K562 (cell line): ENCODE measurements around the gene USH1G. TPM values are rescaled to one million over a fixed set of nuclear protein-coding genes. Genes with fewer than 3 reads are reported as not detected.

Source experiments
- CBX2 ChIP-seq: fragments of 200-600 bp; sonication (generic); IDR thresholded peaks from one replicate; pipeline ENCODE4 v1.6.1; 2012; ENCODE audit warnings: mild to moderate bottlenecking, low read length, inconsistent platforms; ENCODE audit not compliant: insufficient read depth, poor library complexity, severe bottlenecking
- CTCF ChIP-seq, 3 experiments: IDR thresholded peaks in 2 of 3; conservative IDR thresholded peaks in 1 of 3; 2 replicates each; pipeline ENCODE4 v1.5.1; 2011 to 2012; ENCODE audit warnings: low read length in 3 of 3, mild to moderate bottlenecking in 3 of 3, control low read depth in 2 of 3, improper control_type of control experiment in 1 of 3, inconsistent platforms in 1 of 3, low read depth in 1 of 3, mixed read lengths in 1 of 3, moderate library complexity in 1 of 3; ENCODE audit not compliant: insufficient read depth in 2 of 3
- EGR1 ChIP-seq: fragments of 450-650 bp; conservative IDR thresholded peaks from 2 replicates; pipeline ENCODE4 v1.6.1; 2017; ENCODE audit warnings: mild to moderate bottlenecking
- EHMT2 ChIP-seq: fragments of 450-650 bp; IDR thresholded peaks from 2 replicates; pipeline ENCODE4 v1.6.1; 2018; ENCODE audit warnings: antibody characterized with exemption
- ETV5 ChIP-seq: sonication (generic); formaldehyde crosslinking; IDR thresholded peaks from 2 replicates; pipeline ENCODE4 v1.4.0; 2020; ENCODE audit warnings: low read depth, mild to moderate bottlenecking, missing genetic modification reagents
- HLTF ChIP-seq: fragments of 450-650 bp; IDR thresholded peaks from 2 replicates; pipeline ENCODE4 v1.6.1; 2016
- LEF1 ChIP-seq: fragments of 450-650 bp; IDR thresholded peaks from 2 replicates; pipeline ENCODE4 v1.6.1; 2016; ENCODE audit warnings: mild to moderate bottlenecking
- PRMT5 ChIP-seq: sonication (generic); formaldehyde crosslinking; IDR thresholded peaks from 2 replicates; pipeline ENCODE4 v1.5.0; 2020; ENCODE audit warnings: missing genetic modification reagents
- PURB ChIP-seq: sonication (generic); formaldehyde crosslinking; IDR thresholded peaks from 2 replicates; pipeline ENCODE4 v1.9.0; 2021; ENCODE audit warnings: low read depth, mild to moderate bottlenecking, missing genetic modification reagents
- SP2 ChIP-seq: IDR thresholded peaks from 2 replicates; pipeline ENCODE4 v1.6.1; 2011; ENCODE audit warnings: mild to moderate bottlenecking, low read depth, low read length, moderate library complexity; ENCODE audit not compliant: poor library complexity, severe bottlenecking; ENCODE audit errors: extremely low read depth
- ZNF318 ChIP-seq, 2 experiments: fragments of 450-650 bp; IDR thresholded peaks; 2 replicates each; pipeline ENCODE4 v1.6.1; 2016; ENCODE audit warnings: mild to moderate bottlenecking in 2 of 2, borderline replicate concordance in 1 of 2, low read depth in 1 of 2, moderate library complexity in 1 of 2
- ZNF717 ChIP-seq: fragments of 250-450 bp; sonication (Bioruptor Pico); IDR thresholded peaks from 2 replicates; pipeline ENCODE4 v1.5.0; 2021
- ZNF785 ChIP-seq: fragments of 250-450 bp; sonication (Bioruptor Pico); IDR thresholded peaks from 2 replicates; pipeline ENCODE4 v1.4.0; 2020; ENCODE audit warnings: mild to moderate bottlenecking
- polyA plus RNA-seq, 8 experiments: library from polyadenylated mRNA; depleted of rRNA in 4 of 8; stranded (reverse) in 5 of 8; unstranded in 3 of 8; fragments of >200 nt; fragmentation: Nextera tagmentation in 2 of 8; fragmentation: Illumina TruSeq in 1 of 8; extraction: Ambion mirVana in 2 of 8; extraction: Trizol in 1 of 8; gene quantifications; 2 replicates each; pipeline versions ENCODE4 v1.2.1 to v1.2.3, GENCODE V29; 2011 to 2014; ENCODE audit warnings: inconsistent platforms in 1 of 8, missing spikeins in 1 of 8
- total RNA-seq, 7 experiments: library from RNA; depleted of rRNA in 6 of 7; stranded (reverse); fragments of >200 nt in 6 of 7; fragmentation: Illumina TruSeq in 2 of 7; extraction: Trizol in 2 of 7; gene quantifications; 2 replicates each; pipeline versions ENCODE4 v1.2.1 to v1.2.3, GENCODE V29; 2011 to 2021; ENCODE audit warnings: low replicate concordance in 1 of 7
- TF ChIP-seq, protein P1 (sequence below): fragments of 250-450 bp; sonication (Bioruptor Pico); IDR thresholded peaks from 2 replicates; pipeline ENCODE4 v1.5.0; 2021; ENCODE audit warnings: mild to moderate bottlenecking, borderline replicate concordance

Gene USH1G
- total and polyA plus RNA-seq, 9 of the 15 experiments (the other 6 are each of a cell fraction or from before 2014, with no cell fraction given): 0.22 to 1.00 (median 0.64) TPM; not detected in 2

DNA sequence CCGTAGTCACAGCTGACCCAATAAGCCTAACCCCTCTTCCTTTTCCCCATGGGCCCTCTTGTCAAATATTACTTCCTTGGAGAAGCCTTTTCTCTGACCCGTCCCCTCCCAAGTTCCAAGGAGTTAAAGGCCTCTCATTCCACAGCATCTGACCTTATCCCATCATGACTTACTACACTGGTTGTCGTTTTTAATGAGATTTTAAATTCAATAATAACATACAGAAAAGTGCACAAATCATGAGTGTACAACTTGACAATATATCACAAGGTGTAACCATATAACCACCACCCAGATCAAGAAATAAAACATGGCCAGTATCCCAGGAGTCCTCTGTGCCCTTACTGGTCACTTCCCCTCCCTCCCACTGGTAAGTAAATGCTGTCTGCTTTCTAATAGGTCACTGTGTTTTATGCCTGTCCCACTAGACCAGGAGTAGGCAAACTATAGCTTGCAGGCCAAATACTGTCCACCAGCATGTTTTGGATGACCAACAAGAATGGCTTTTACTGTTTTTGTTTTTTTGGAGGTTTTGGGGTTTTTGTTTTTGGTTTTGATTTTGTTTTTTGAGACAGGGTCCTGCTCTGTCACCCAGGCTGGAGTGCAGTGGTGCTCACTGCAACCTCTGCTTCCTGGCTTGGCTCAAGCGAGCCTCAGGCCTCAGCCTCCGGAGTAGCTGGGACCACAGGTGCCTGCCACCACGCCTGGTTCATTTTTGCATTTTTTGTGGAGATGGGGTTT is 49.0 kb downstream of the USH1G start (continued):
- TF ChIP-seq CTCF (IDR thresholded peaks at IDR 0.05 in 2 of 3, conservative IDR thresholded peaks at IDR 0.05 in 1 of 3; ENCODE audit: insufficient read depth in 2 of 3, low read depth in 1 of 3, low read length in 3 of 3): no peak
- TF ChIP-seq EHMT2: 0 out of 2 replicates have a peak, but pooled peaks have one; percentile 28
- no peak for TF ChIP-seq CBX2
- TF ChIP-seq PURB (CRISPR knock-in tag): no peak
- TF ChIP-seq ZNF717 (CRISPR knock-in tag): no peak
- TF ChIP-seq HLTF: peak; percentile 59; the same call in 1 of the 2 replicates
- TF ChIP-seq, protein P1, sequence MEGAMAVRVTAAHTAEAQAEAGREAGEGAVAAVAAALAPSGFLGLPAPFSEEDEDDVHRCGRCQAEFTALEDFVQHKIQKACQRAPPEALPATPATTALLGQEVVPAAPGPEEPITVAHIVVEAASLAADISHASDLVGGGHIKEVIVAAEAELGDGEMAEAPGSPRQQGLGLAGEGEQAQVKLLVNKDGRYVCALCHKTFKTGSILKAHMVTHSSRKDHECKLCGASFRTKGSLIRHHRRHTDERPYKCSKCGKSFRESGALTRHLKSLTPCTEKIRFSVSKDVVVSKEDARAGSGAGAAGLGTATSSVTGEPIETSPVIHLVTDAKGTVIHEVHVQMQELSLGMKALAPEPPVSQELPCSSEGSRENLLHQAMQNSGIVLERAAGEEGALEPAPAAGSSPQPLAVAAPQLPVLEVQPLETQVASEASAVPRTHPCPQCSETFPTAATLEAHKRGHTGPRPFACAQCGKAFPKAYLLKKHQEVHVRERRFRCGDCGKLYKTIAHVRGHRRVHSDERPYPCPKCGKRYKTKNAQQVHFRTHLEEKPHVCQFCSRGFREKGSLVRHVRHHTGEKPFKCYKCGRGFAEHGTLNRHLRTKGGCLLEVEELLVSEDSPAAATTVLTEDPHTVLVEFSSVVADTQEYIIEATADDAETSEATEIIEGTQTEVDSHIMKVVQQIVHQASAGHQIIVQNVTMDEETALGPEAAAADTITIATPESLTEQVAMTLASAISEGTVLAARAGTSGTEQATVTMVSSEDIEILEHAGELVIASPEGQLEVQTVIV (CRISPR knock-in tag): no peak
- TF ChIP-seq EGR1: no peak
- TF ChIP-seq LEF1: 0 out of 2 replicates have a peak, but pooled peaks have one; percentile 27
- no peak for TF ChIP-seq ZNF318 (IDR thresholded peaks at IDR 0.05; ENCODE audit: borderline replicate concordance in 1 of 2, low read depth in 1 of 2)
- no peak for TF ChIP-seq ZNF785 (CRISPR knock-in tag)
- TF ChIP-seq ETV5 (CRISPR knock-in tag): 0 out of 2 replicates have a peak, but pooled peaks have one; percentile 30
- no peak for TF ChIP-seq PRMT5
- TF ChIP-seq SP2: no peak
